Esophagus muscularis mucosa (tissue), 4 donors: Measurements from ENCODE around the gene CCIN.

ENCODE experiments used
- EP300 ChIP-seq: sonication (generic); formaldehyde crosslinking; IDR thresholded peaks from one replicate; pipeline ENCODE4 v1.6.1; 2017; ENCODE audit warnings: antibody characterized with exemption
- POLR2A ChIP-seq: fragments of 450-650 bp; IDR thresholded peaks from one replicate; pipeline ENCODE4 v1.6.1; 2017; ENCODE audit warnings: antibody characterized with exemption, moderate library complexity, mild to moderate bottlenecking, low read depth
- POLR2AphosphoS5 ChIP-seq, 2 donors: sonication (generic); formaldehyde crosslinking; IDR thresholded peaks; one replicate each; pipeline ENCODE4 v1.6.1; 2017; ENCODE audit warnings: antibody characterized with exemption in 2 of 2
- TF ChIP-seq, protein P1 (sequence below), 3 experiments: fragments of 200-600 bp in 2 of 3; fragments of 450-650 bp in 1 of 3; sonication (generic) in 2 of 3; IDR thresholded peaks; one replicate each; pipeline ENCODE4 v1.5.1; 2017 to 2019; ENCODE audit warnings: antibody characterized with exemption in 3 of 3, mild to moderate bottlenecking in 2 of 3, moderate library complexity in 1 of 3

DNA sequence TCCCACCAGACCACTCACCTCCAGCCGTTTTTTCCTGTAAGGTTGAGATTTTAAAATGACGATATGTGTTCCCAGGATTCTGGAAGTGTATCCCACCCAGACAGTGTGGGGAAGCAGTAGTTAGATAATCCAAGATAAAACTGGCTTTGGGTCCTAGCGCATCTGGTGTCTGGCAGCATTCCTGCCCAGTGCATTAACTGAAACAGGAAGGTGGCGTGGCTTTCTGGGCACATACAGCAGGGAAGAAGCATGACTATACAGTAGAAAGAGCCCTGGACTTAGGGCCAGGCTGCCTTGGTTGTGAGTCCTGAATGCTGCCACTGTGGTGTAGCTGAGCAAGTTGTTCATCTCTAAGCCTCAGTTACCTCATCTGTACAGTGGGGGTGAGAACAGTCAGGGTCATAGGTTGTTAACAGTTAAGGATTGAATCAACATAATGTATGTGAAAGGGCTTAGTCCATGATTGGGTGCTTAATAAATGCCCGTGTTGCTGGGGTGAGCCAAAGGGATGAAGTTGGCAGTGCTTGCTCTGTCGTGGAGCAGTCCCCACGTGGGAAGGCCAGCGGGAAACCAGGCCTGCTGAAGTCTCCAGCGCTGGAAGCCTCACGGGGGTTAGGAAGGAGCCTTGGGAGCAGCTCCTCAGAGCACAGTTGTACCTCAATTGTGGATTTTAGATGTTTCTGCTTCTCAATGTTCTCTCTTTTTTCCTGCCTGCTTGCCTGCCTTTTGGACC is 39.5 kb downstream of the CCIN start:
- TF ChIP-seq, protein P1, sequence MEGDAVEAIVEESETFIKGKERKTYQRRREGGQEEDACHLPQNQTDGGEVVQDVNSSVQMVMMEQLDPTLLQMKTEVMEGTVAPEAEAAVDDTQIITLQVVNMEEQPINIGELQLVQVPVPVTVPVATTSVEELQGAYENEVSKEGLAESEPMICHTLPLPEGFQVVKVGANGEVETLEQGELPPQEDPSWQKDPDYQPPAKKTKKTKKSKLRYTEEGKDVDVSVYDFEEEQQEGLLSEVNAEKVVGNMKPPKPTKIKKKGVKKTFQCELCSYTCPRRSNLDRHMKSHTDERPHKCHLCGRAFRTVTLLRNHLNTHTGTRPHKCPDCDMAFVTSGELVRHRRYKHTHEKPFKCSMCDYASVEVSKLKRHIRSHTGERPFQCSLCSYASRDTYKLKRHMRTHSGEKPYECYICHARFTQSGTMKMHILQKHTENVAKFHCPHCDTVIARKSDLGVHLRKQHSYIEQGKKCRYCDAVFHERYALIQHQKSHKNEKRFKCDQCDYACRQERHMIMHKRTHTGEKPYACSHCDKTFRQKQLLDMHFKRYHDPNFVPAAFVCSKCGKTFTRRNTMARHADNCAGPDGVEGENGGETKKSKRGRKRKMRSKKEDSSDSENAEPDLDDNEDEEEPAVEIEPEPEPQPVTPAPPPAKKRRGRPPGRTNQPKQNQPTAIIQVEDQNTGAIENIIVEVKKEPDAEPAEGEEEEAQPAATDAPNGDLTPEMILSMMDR (IDR thresholded peaks at IDR 0.05), result no peak
- no peak for TF ChIP-seq POLR2A
- no peak for TF ChIP-seq EP300
- TF ChIP-seq POLR2AphosphoS5 (IDR thresholded peaks at IDR 0.05), result no peak
